GM12874 (cell line): ENCODE results near the gene S100G.

Experiments
- TF ChIP-seq, protein P1 (sequence below): IDR thresholded peaks from 2 replicates; pipeline ENCODE4 v1.5.1; 2011; ENCODE audit warnings: low read depth, mild to moderate bottlenecking, control low read depth, low read length, moderate library complexity; ENCODE audit not compliant: insufficient read depth

The S100G gene, protein sequence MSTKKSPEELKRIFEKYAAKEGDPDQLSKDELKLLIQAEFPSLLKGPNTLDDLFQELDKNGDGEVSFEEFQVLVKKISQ

DNA sequence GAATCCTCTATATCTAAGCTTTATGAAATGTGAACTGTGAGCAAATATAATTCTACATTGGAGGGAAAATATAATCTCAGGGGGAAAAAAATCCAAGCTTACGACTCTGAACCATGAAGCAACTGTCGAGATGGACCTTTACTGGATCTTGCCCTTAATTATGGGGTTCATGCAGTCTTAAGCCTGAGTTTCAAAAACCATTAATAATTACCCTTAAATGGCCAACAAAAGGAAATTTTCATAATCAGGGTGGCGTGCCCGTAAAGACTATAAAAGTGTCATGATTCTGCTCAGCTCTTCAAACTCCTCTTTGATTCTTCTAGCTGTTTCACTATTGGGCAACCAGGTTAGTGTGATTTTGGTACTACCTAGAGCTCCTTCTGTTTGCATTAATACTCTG lies at the start of gene S100G:
Gene S100G, plus strand, starts transcription at position 301 of the 400 bp plus-strand sequence. CDS start 849 bp downstream, outside the sequence.
- TF ChIP-seq, protein P1, sequence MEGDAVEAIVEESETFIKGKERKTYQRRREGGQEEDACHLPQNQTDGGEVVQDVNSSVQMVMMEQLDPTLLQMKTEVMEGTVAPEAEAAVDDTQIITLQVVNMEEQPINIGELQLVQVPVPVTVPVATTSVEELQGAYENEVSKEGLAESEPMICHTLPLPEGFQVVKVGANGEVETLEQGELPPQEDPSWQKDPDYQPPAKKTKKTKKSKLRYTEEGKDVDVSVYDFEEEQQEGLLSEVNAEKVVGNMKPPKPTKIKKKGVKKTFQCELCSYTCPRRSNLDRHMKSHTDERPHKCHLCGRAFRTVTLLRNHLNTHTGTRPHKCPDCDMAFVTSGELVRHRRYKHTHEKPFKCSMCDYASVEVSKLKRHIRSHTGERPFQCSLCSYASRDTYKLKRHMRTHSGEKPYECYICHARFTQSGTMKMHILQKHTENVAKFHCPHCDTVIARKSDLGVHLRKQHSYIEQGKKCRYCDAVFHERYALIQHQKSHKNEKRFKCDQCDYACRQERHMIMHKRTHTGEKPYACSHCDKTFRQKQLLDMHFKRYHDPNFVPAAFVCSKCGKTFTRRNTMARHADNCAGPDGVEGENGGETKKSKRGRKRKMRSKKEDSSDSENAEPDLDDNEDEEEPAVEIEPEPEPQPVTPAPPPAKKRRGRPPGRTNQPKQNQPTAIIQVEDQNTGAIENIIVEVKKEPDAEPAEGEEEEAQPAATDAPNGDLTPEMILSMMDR = no peak

DNA sequence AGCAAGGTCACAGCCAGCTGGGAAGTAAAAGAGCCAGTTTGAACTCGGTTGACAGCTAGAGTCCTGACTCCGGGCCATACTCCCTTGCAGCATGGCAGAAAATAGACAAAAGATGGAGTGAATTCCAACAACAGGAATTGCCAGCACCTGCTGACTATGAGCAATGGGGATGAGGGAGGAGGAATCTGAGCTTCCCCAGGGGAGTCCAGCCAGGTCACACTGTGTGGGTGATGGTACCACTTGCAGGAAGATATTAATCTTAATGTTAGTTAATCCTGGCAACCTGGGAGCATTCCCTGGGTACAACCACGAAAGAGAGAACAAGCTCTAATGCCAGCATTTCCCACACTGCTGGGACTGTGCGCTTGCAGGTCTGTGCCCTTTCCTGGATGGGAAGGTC lies 48.1 kb upstream of the S100G start:
- TF ChIP-seq, protein P1 = no peak

DNA sequence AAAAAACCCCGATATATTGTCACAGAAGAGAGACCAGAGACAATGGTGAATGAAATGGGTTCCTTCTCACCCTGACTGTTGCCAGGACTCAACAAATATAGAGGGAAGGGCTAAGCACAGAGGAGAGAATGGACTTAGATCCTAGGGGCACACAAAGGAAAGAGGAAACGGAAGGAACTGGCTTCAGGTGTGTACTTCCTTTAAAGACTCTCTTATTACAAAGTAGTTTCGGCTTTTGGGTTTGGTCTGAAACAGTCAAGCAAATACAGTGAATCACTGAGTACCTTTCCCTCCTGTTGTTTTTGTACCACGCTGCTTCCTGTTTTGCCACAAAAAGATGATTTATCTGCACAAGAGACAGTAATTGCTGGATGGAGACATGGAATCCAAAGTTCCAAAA lies 46.1 kb upstream of the S100G start:
- TF ChIP-seq, protein P1 = no peak

DNA sequence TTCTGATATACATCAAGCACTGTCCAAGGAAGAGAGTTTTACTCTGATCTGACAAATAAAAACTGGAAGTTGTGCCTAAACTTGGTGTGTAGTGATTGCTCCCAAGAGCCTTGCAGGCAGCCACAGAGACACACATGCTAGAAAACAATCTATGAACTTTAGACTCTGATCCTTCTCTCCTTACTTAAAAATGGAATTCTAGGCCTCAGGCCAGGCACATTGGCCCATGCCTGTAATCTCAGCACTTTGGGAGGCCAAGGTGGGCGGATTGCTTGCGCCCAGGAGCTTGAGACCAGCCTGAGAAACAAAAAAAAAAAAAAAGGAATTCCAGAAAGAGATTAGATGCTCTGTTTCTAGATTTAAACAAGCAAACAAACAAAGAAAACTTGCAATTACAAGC lies 45.6 kb upstream of the S100G start:
- TF ChIP-seq, protein P1 = no peak

DNA sequence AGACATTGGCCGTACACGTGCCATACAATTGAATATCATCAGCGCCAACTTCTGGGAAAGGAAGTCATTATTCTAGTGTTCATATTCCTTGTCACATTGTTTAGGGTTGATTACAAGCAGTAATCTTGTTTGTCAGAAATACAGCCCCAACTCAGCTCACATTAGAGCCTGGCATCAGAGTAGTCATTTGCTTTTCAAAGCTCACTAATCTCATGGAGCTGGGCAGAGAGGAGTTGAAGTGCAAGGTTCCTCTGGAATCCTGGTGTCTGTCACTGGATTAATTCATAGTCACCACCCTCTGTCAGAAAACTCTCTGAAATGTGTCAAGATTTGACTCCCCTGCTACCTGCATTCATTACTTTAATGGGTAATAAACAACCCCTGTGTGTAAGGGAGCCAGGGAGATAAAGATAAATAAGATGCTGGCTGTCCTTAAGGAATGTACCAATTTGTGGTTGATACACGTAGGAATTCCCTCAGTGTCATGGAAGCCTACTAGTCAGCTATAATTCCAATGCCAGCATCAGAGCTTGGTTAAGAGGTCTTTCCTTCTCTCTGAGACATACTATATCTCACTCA lies 43.7 kb upstream of the S100G start:
- TF ChIP-seq, protein P1 = no peak

DNA sequence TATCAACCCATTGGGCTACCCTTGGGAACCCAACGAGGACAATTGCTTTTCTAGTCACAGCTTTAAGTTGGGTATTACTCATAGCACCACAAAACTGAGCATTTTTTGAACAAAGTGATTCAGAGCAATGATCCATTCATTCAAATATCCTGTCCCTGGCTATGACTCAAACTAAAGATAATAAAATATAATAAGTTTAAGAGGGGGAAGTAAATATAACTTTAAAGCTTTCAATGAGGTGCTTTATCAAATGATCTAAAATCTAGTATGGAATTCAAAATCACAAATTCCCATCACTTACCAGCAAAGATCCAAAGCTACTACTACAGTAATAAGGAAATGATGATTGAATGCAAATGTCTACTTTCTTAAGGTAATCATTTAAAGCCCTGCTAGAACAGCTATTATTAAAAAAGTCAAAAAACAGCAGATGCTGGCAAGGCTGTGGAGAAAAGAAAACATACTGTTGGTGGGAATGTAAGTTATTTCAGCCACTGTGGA lies 39.8 kb upstream of the S100G start:
- TF ChIP-seq, protein P1 = no peak

DNA sequence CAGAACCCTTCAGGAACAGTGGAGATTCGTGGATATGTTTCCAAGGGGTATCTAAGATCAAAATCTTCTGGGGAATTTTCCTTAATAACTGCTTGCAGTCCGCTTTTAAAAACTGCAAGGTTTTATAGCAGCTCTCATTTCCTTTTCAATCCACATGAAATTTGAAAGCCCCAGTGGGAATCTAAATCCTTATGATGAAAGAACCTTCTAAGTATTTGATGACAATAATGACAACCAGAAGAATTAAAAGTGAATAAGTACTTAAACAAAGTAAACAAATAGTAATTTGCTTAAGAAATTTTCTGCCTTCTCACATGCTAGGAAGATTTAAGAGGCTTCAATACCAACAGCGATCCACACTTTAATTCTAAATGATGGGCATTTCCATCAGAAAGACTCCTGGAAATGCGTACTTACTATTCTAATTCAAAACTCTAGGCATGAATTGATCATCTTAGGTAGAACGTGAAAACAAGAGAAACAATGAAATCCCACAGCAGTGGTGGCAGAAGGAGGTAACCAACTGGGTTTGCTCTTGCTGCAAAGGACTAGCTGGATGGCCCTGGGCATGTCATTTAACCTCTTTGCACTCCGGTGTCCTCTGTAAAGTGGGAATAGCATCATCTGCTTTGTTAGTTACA lies 37.6 kb upstream of the S100G start:
- TF ChIP-seq, protein P1 = no peak
